Breast epithelium (tissue), 4 donors: ENCODE measurements around the gene TNFAIP8L1. TPM values are rescaled to one million over a fixed set of nuclear protein-coding genes. Genes with fewer than 3 reads are reported as not detected.

Experiments
- DNase-seq, 2 donors: peaks; one replicate each; pipeline ENCODE4 v3.0.0-alpha.2; 2019; ENCODE audit warnings: low spot score in 2 of 2
- H3K27ac ChIP-seq, 2 donors: fragments of 200-600 bp; sonication (generic) in 1 of 2; one replicate each; pipeline ENCODE4 v1.5.1; 2016 to 2019; ENCODE audit warnings: mild to moderate bottlenecking in 1 of 2
- H3K27me3 ChIP-seq, 2 donors: fragments of 200-600 bp; sonication (generic) in 1 of 2; one replicate each; pipeline versions ENCODE4 v1.5.1 to v1.6.0; 2017 to 2019; ENCODE audit warnings: control low read depth in 1 of 2, mild to moderate bottlenecking in 1 of 2
- H3K36me3 ChIP-seq: fragments of 200-600 bp; one replicate; pipeline ENCODE4 v1.5.1; 2019
- H3K4me1 ChIP-seq, 2 donors: fragments of 200-600 bp; sonication (generic); one replicate each; pipeline ENCODE4 v1.5.1; 2016 to 2019; ENCODE audit warnings: control low read depth in 1 of 2
- H3K4me3 ChIP-seq, 3 donors: fragments of 200-600 bp; sonication (generic); 1 replicate in 2 of 3; 2 replicates in 1 of 3; pipeline ENCODE4 v1.5.1; 2016 to 2019; ENCODE audit warnings: mild to moderate bottlenecking in 3 of 3, moderate library complexity in 2 of 3
- H3K9me3 ChIP-seq, 2 donors: fragments of 200-600 bp; sonication (generic) in 1 of 2; one replicate each; pipeline ENCODE4 v1.5.1; 2016 to 2019; ENCODE audit warnings: control low read depth in 1 of 2
- POLR2A ChIP-seq: fragments of 450-650 bp; IDR thresholded peaks from one replicate; pipeline ENCODE4 v1.6.1; 2016; ENCODE audit warnings: antibody characterized with exemption, mild to moderate bottlenecking, moderate library complexity
- POLR2AphosphoS5 ChIP-seq, 3 donors: sonication (generic); formaldehyde crosslinking; IDR thresholded peaks; one replicate each; pipeline ENCODE4 v1.6.1; 2017; ENCODE audit warnings: antibody characterized with exemption in 3 of 3
- intact Hi-C: fragments of 100-400 bp; cut with DNase I; formaldehyde crosslinking; loops from one replicate; pipeline ENCODE4 v1.15.1; 2023; ENCODE audit warnings: low total_unique reads
- total RNA-seq, 3 donors: library from RNA; depleted of rRNA; stranded (reverse); fragments of >200 nt; gene quantifications; one replicate each; pipeline ENCODE4 v1.1.0, GENCODE V29; 2016
- TF ChIP-seq, protein P1 (sequence below), 3 donors: fragments of 450-650 bp; IDR thresholded peaks; one replicate each; pipeline ENCODE4 v1.5.1; 2016 to 2017; ENCODE audit warnings: antibody characterized with exemption in 3 of 3, mild to moderate bottlenecking in 3 of 3, moderate library complexity in 3 of 3

The TNFAIP8L1 gene
- total RNA-seq, 3 donors from 2014 or later = 1.6 to 3.6 (median 2.9) TPM

DNA sequence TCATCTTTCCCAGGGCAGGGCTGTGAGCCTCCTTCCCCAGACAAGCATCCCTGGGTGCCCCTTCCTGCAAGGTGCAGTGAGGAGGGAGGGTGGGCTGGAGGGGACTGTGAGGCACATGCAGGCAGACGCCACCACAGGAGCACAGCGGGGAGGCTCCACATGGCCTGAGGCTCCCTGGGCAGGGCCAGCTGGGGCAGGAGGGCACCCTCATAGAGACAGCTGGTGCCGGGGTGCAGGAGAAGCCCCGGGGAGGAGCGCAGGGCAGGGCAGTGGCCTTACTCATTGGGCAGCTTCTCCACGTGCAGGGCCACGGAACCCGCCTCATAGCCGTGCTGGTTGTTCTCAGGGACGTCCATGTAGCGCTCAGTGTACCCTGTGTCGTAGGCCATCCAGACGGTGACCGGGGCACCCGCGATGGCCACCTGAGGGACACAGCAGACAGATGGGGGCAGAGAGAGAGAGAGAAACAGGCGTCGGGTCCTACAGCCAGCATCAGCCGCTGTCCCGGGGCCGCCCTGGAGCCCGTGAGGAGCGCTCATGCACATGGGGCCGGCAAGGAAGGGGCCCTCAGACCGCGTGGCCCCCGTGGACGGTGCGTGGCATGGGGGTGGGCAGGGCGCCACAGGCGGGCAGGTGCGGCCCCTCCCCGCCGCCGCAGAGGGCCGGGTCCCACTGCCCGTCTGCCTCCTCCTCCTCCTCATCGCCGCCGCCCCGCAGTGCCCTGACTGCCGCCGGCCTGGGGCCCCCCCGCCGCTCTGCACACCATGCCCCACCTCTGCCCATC, 43.3 kb downstream of the TNFAIP8L1 start:
- intact Hi-C loops = no loop called here
- H3K27ac ChIP-seq = no peak overlapping the region
- no peak overlapping the region for H3K4me3 ChIP-seq
- DNase-seq = no peak
- no peaks in the 10 kb centered on the region for H3K27me3 ChIP-seq
- H3K4me1 ChIP-seq = no peaks in the 10 kb centered on the region
- peaks cover 5% of the 10 kb centered on the region for H3K36me3 ChIP-seq
- no peaks in the 10 kb centered on the region for H3K9me3 ChIP-seq
- TF ChIP-seq POLR2AphosphoS5 (IDR thresholded peaks at IDR 0.05) (no peak), POLR2A (no peak)
- TF ChIP-seq, protein P1, sequence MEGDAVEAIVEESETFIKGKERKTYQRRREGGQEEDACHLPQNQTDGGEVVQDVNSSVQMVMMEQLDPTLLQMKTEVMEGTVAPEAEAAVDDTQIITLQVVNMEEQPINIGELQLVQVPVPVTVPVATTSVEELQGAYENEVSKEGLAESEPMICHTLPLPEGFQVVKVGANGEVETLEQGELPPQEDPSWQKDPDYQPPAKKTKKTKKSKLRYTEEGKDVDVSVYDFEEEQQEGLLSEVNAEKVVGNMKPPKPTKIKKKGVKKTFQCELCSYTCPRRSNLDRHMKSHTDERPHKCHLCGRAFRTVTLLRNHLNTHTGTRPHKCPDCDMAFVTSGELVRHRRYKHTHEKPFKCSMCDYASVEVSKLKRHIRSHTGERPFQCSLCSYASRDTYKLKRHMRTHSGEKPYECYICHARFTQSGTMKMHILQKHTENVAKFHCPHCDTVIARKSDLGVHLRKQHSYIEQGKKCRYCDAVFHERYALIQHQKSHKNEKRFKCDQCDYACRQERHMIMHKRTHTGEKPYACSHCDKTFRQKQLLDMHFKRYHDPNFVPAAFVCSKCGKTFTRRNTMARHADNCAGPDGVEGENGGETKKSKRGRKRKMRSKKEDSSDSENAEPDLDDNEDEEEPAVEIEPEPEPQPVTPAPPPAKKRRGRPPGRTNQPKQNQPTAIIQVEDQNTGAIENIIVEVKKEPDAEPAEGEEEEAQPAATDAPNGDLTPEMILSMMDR (IDR thresholded peaks at IDR 0.05) = no peak

DNA sequence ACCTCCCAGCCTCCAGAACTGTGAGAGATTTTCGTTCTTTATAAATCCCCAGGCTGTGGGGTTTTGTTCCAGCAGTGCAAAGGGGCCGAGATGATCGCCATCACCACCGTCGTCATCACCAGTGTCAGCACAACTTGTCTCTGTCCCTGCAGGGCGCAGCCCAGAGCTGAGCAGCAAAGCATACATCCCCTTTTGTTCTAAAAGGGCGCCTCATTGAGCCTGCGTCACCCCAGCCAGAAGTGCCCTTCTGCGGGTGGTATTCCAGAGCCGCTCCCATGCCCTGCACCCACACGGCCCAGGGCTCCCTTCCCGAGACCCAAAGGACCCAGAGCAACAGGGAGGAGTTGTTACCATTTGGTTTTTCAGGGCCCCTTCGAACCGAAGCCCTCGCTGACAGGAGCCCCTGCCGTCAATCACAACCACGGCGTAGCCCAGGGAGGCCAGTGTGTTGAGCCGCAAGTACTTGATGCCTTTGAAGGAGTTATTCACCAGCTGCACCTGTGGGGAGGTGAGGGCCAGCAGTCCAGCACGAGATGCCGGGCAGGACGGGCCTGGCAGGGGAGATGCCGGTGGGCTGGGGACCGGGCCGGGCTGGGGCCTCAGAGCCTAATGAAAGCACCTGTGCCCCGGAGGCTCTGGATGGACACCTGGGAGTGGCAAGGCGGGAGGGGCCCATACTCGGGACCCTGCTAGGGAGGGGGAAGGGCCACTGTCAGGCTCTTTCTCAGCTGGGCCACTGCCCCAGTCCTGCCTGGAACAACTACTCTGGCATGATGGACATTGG, 45.2 kb downstream of the TNFAIP8L1 start:
- H3K4me3 ChIP-seq = no peak overlapping the region
- TF ChIP-seq POLR2AphosphoS5 (IDR thresholded peaks at IDR 0.05) (no peak), POLR2A (no peak)
- TF ChIP-seq, protein P1 (IDR thresholded peaks at IDR 0.05) = no peak
- H3K27ac ChIP-seq = no peak overlapping the region
- no peak for DNase-seq
- no peaks in the 10 kb centered on the region for H3K4me1 ChIP-seq
- H3K27me3 ChIP-seq = no peaks in the 10 kb centered on the region
- peaks cover 11% of the 10 kb centered on the region for H3K36me3 ChIP-seq
- intact Hi-C loops = no loop called here
- H3K9me3 ChIP-seq = no peaks in the 10 kb centered on the region

DNA sequence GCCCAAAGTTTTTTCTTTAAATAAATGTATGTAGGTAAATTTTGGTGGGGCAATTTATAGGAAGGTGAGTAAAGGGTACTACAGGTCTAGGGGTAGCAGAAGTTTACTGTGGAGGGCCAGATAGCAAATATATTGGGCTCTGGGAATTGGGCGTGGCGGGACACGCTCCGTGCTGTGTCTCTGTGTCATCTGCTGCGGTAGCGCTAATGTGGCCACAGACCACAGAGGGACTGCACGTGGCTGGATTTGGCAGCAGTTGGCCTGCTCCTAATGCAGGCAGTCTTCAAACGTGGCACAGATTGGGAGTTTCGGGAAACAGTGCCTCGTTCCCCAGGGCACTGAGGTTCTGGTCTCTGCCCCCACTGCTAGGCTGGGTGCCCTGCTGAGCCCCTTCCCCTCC, 47.4 kb downstream of the TNFAIP8L1 start:
- TF ChIP-seq POLR2A (no peak), POLR2AphosphoS5 (IDR thresholded peaks at IDR 0.05) (no peak)
- TF ChIP-seq, protein P1 (IDR thresholded peaks at IDR 0.05) = no peak
- H3K27me3 ChIP-seq = no peaks in the 10 kb centered on the region
- peaks cover 11% of the 10 kb centered on the region for H3K36me3 ChIP-seq
- H3K4me3 ChIP-seq = no peak overlapping the region
- no peak overlapping the region for H3K27ac ChIP-seq
- intact Hi-C loops = no loop called here
- no peak for DNase-seq
- H3K9me3 ChIP-seq = no peaks in the 10 kb centered on the region
- H3K4me1 ChIP-seq = no peaks in the 10 kb centered on the region

GRCh38 chr19:4687396-4687795, 48.1 kb downstream of the TNFAIP8L1 start:
- Histone ChIP-seq H3K4me1 (no peaks in the 10 kb centered on the region), H3K27ac (no peak overlapping the region), H3K9me3 (no peaks in the 10 kb centered on the region), H3K36me3 (peaks cover 11% of the 10 kb centered on the region), H3K27me3 (no peaks in the 10 kb centered on the region), H3K4me3 (no peak overlapping the region)
- TF ChIP-seq POLR2AphosphoS5 (IDR thresholded peaks at IDR 0.05) = no peak
- TF ChIP-seq, protein P1 (IDR thresholded peaks at IDR 0.05) = no peak
- no peak for TF ChIP-seq POLR2A
- DNase-seq = no peak
- intact Hi-C loops = no loop called here

DNA sequence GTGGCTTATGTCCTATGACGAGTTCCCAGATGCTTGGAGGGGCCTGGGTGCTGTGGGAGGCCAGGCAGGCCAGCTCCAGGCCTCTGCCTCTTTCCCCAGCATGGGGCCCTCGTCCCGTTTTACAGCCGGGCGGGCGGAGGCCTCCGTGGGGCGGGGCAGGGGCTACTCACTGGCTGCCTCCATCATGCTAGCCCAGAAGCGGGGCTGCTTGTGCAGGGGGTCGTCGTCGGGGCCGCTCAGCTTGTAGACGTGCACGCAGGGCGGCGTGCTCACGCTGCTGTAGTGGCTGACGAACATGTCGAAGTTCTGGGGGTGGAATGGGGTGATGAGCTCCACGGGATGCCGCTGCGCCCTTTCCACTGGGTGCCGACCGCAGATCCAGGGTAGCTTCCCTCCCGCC, 49.3 kb downstream of the TNFAIP8L1 start:
- no peak for DNase-seq
- Histone ChIP-seq H3K4me3 (no peak overlapping the region), H3K4me1 (peaks cover 3 to 4% of the 10 kb centered on the region in 2 donors), H3K9me3 (no peaks in the 10 kb centered on the region), H3K27ac (no peak overlapping the region), H3K27me3 (no peaks in the 10 kb centered on the region), H3K36me3 (peaks cover 6% of the 10 kb centered on the region)
- intact Hi-C loops = no loop called here
- TF ChIP-seq POLR2AphosphoS5 (IDR thresholded peaks at IDR 0.05) (no peak), POLR2A (no peak)
- TF ChIP-seq, protein P1 (IDR thresholded peaks at IDR 0.05) = no peak
